ENCODE data around the gene ROPN1.

Gene ROPN1

DNA sequence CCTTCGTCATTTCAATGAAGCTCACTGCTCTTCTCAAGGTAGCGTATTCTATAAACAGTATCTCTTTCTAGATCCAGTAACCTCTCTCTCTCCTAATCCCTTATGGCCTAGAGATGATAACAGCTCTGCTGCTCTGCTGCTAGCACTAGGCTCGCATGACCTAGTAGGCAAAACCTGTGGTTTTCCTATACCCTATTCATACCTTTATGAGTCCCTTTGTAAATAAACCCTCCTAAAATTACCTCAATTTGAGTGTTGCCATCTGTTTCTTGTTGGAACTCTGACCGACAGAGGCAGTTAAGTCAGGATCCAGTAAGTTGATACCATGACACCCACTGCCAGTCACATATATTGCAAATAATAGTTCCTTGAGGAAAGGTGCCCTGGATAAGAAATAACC is 38.2 kb downstream of the ROPN1 start:
- peak overlapping the region; percentile 15; the same call in 1 of the 2 replicates for H3K4me2 ChIP-seq (ENCODE audit: low read depth, low read length)
- no peaks in the 10 kb centered on the region; the same call in 1 of the 2 replicates for H3K36me3 ChIP-seq (replicated peaks; ENCODE audit: insufficient read depth, low read length)

DNA sequence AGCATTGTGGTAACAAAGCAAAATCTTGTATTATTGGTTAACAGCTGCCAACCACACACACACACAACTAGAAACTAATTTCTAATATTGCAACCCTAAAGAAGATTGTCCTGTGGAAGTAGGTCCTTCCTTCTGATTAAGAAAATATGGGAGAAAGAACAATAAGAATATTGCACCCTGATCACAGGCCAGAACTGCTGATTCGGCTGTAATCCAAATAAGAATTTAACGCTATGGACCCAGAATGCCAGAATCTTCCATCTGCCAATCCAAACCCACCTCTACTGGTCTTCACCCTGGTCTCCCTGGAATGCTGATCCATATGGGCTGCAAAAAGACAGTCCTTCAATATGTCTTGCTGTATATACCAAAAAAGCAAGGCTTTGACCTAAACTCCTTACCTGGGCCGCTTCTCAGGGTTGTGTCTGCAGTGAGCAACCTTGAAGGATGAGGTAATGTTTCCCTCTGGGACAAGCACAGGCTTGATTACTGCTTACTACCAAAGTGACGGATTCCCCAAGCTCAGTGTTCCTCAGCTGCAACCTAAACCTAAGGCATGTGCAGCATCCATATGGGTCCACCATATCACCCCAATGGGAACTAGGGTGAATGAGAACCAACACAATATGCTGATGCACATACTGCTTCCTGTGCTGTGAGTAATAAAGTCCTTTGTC is 38.9 kb downstream of the ROPN1 start:
- Histone ChIP-seq H3K27me3 (replicated peaks; ENCODE audit: insufficient read depth, low read length) (no peaks in the 10 kb centered on the region), H3K4me2 (ENCODE audit: low read depth, low read length) (no peak overlapping the region), H3K36me3 (replicated peaks; ENCODE audit: insufficient read depth, low read length) (no peaks in the 10 kb centered on the region; the same call in 1 of the 2 replicates), H3K9ac (ENCODE audit: low read length) (no peak overlapping the region), H2AFZ (ENCODE audit: low read length) (no peak overlapping the region), H4K20me1 (ENCODE audit: insufficient read depth, low read length) (no peaks in the 10 kb centered on the region), H3K4me3 (ENCODE audit: low read length) (no peak overlapping the region), H3K9me2 (replicated peaks; ENCODE audit: insufficient read depth, low read length) (no peaks in the 10 kb centered on the region), H3F3A (ENCODE audit: insufficient read depth, low read length) (no peaks in the 10 kb centered on the region), H3K4me1 (ENCODE audit: low read length) (peaks cover 13% of the 10 kb centered on the region), H3K9me3 (replicated peaks; ENCODE audit: insufficient read depth, low read length) (no peaks in the 10 kb centered on the region), H3K27ac (ENCODE audit: low read length) (no peak overlapping the region), H3K79me2 (ENCODE audit: low read length) (peaks cover 7% of the 10 kb centered on the region; the same call in 1 of the 2 replicates)
- no peak for DNase-seq
- no peak for TF ChIP-seq EZH2phosphoT487 (IDR thresholded peaks at IDR 0.05; ENCODE audit: low read length)
- TF ChIP-seq, protein P1, sequence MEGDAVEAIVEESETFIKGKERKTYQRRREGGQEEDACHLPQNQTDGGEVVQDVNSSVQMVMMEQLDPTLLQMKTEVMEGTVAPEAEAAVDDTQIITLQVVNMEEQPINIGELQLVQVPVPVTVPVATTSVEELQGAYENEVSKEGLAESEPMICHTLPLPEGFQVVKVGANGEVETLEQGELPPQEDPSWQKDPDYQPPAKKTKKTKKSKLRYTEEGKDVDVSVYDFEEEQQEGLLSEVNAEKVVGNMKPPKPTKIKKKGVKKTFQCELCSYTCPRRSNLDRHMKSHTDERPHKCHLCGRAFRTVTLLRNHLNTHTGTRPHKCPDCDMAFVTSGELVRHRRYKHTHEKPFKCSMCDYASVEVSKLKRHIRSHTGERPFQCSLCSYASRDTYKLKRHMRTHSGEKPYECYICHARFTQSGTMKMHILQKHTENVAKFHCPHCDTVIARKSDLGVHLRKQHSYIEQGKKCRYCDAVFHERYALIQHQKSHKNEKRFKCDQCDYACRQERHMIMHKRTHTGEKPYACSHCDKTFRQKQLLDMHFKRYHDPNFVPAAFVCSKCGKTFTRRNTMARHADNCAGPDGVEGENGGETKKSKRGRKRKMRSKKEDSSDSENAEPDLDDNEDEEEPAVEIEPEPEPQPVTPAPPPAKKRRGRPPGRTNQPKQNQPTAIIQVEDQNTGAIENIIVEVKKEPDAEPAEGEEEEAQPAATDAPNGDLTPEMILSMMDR (IDR thresholded peaks at IDR 0.05; ENCODE audit: low read length), result no peak
- no peak for TF ChIP-seq EZH2 (optimal IDR thresholded peaks at IDR 0.05; ENCODE audit: low read depth, low read length)

More for the DNA sequence above, 38.2 kb downstream of the ROPN1 start:
- no peaks in the 10 kb centered on the region for H4K20me1 ChIP-seq (ENCODE audit: insufficient read depth, low read length)
- H3K4me1 ChIP-seq (ENCODE audit: low read length), result peaks cover 15% of the 10 kb centered on the region
- peak overlapping the region; percentile 9; the same call in 1 of the 2 replicates for H3K27ac ChIP-seq (ENCODE audit: low read length)
- H3K4me3 ChIP-seq (ENCODE audit: low read length), result no peak overlapping the region
- H2AFZ ChIP-seq (ENCODE audit: low read length), result no peak overlapping the region
- peaks cover 14% of the 10 kb centered on the region for H3K79me2 ChIP-seq (ENCODE audit: low read length)
- no peaks in the 10 kb centered on the region for H3F3A ChIP-seq (ENCODE audit: insufficient read depth, low read length)
- no peaks in the 10 kb centered on the region for H3K9me3 ChIP-seq (replicated peaks; ENCODE audit: insufficient read depth, low read length)
- no peaks in the 10 kb centered on the region for H3K9me2 ChIP-seq (replicated peaks; ENCODE audit: insufficient read depth, low read length)
- peak; percentile 10 for DNase-seq
- H3K27me3 ChIP-seq (replicated peaks; ENCODE audit: insufficient read depth, low read length), result no peaks in the 10 kb centered on the region
- TF ChIP-seq, protein P1 (IDR thresholded peaks at IDR 0.05; ENCODE audit: low read length), result no peak
- TF ChIP-seq EZH2 (optimal IDR thresholded peaks at IDR 0.05; ENCODE audit: low read depth, low read length) (no peak), EZH2phosphoT487 (IDR thresholded peaks at IDR 0.05; ENCODE audit: low read length) (no peak)
- no peak overlapping the region for H3K9ac ChIP-seq (ENCODE audit: low read length)

DNA sequence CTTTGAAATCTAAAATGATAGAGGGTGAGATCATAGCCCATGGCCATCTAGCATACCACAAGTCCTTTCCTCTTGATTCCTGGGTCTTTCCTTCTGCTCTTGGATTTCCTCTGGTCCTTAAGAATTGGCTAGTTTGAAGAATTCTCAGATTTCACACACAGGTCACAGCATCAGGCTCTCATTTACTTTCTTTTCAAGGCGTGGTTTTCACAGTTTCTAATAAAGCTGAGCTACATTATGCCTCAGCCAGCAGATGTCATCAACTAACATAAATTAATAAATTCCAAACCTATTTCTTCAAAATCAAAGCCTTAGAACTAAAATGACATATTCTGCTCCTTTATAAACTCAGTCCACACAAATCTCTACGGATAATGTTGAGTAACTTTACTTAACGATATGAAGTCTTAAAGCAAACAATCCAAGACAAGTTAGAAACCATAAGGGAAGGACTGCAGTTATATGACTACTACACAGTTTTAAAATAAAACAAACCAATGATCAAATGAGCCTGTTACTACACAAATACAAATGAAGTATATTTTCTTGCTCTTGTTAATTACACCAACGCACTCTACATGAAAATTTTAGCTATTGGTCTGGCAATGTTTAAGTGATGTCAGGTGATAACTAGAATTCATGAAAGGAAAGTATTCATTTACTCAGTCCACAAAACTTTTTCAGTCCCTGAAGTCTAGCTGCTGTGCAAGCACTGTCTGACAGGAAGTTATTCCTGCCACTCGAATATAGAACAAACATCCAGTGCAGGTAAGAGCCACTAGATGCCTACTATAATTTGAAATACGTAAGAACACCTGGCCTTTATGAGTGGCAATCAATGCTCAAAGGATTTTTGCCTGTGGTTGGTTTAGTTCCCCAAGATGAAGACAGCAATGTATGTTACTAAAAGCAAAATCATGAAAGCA is 40.1 kb downstream of the ROPN1 start:
- DNase-seq, result no peak
- H3K36me3 ChIP-seq (replicated peaks; ENCODE audit: insufficient read depth, low read length), result peaks cover 3% of the 10 kb centered on the region; the same call in 1 of the 2 replicates
- H3K4me1 ChIP-seq (ENCODE audit: low read length), result peaks cover 13% of the 10 kb centered on the region
- H3K9ac ChIP-seq (ENCODE audit: low read length), result no peak overlapping the region
- TF ChIP-seq EZH2phosphoT487 (IDR thresholded peaks at IDR 0.05; ENCODE audit: low read length), result no peak
- no peak for TF ChIP-seq EZH2 (optimal IDR thresholded peaks at IDR 0.05; ENCODE audit: low read depth, low read length)
- TF ChIP-seq, protein P1 (IDR thresholded peaks at IDR 0.05; ENCODE audit: low read length), result no peak
- no peak overlapping the region for H3K4me2 ChIP-seq (ENCODE audit: low read depth, low read length)
- H3K9me3 ChIP-seq (replicated peaks; ENCODE audit: insufficient read depth, low read length), result no peaks in the 10 kb centered on the region
- H3K27me3 ChIP-seq (replicated peaks; ENCODE audit: insufficient read depth, low read length), result no peaks in the 10 kb centered on the region
- H3K27ac ChIP-seq (ENCODE audit: low read length), result no peak overlapping the region
- no peaks in the 10 kb centered on the region; the same call in 1 of the 2 replicates for H3K79me2 ChIP-seq (ENCODE audit: low read length)
- no peaks in the 10 kb centered on the region for H4K20me1 ChIP-seq (ENCODE audit: insufficient read depth, low read length)
- H3K4me3 ChIP-seq (ENCODE audit: low read length), result no peak overlapping the region
- no peaks in the 10 kb centered on the region for H3F3A ChIP-seq (ENCODE audit: insufficient read depth, low read length)
- no peaks in the 10 kb centered on the region for H3K9me2 ChIP-seq (replicated peaks; ENCODE audit: insufficient read depth, low read length)
- no peak overlapping the region for H2AFZ ChIP-seq (ENCODE audit: low read length)
